GM19043 (cell line): ENCODE data around the gene PARD3B.

Source experiments
- ATAC-seq: cut with Tn5 transposase; IDR thresholded peaks from one replicate; pipeline ENCODE4 v1.9.1; 2021; ENCODE audit warnings: low read depth; ENCODE audit not compliant: unreplicated experiment

The PARD3B gene

GRCh38 chr2:205156457-205156856 is 611.2 kb downstream of the PARD3B start:
- no peak for ATAC-seq

GRCh38 chr2:205158404-205158803 is 613.1 kb downstream of the PARD3B start:
- ATAC-seq: no peak

GRCh38 chr2:205161156-205161839 is 616.0 kb downstream of the PARD3B start:
- no peak for ATAC-seq

- ATAC-seq: no peak
Measured at GRCh38 chr2:205166745-205167144, 621.5 kb downstream of the PARD3B start.

GRCh38 chr2:205169012-205169411 is 623.7 kb downstream of the PARD3B start:
- no peak for ATAC-seq

- ATAC-seq: no peak
Measured at GRCh38 chr2:205169464-205169863, 624.2 kb downstream of the PARD3B start.

GRCh38 chr2:205170399-205170798 is 625.1 kb downstream of the PARD3B start:
- no peak for ATAC-seq

GRCh38 chr2:205171261-205171940 is 626.1 kb downstream of the PARD3B start:
- ATAC-seq: no peak

- ATAC-seq: no peak
Measured at GRCh38 chr2:205175831-205176230, 630.6 kb downstream of the PARD3B start.

- ATAC-seq: no peak
Measured at GRCh38 chr2:205176546-205176945, 631.3 kb downstream of the PARD3B start.

- ATAC-seq: no peak
Measured at GRCh38 chr2:205177546-205177945, 632.3 kb downstream of the PARD3B start.

GRCh38 chr2:205180730-205181129 is 635.5 kb downstream of the PARD3B start:
- ATAC-seq: no peak

- no peak for ATAC-seq
Measured at GRCh38 chr2:205187731-205188130, 642.5 kb downstream of the PARD3B start.

- no peak for ATAC-seq
Measured at GRCh38 chr2:205188239-205189138, 643.2 kb downstream of the PARD3B start.

GRCh38 chr2:205189301-205189700 is 644.0 kb downstream of the PARD3B start:
- no peak for ATAC-seq

GRCh38 chr2:205190528-205190927 is 645.3 kb downstream of the PARD3B start:
- no peak for ATAC-seq

GRCh38 chr2:205193125-205193835 is 648.0 kb downstream of the PARD3B start:
- ATAC-seq: no peak

- ATAC-seq: no peak
Measured at GRCh38 chr2:205193836-205194228, 648.6 kb downstream of the PARD3B start.

- no peak for ATAC-seq
Measured at GRCh38 chr2:205197468-205198139, 652.3 kb downstream of the PARD3B start.

GRCh38 chr2:205198140-205198525 is 652.9 kb downstream of the PARD3B start:
- ATAC-seq: no peak
